ENCODE results near the gene IFT20. TPM values are rescaled to one million over a fixed set of nuclear protein-coding genes. Genes with fewer than 3 reads are reported as not detected.
A peak's percentile ranks its signal among the peaks of the same experiment; 100 is the strongest.

The IFT20 gene
- total and polyA plus RNA-seq, 2 of the 13 experiments (the other 11 are each of a cell fraction or from before 2014, with no cell fraction given) = 28.0 to 37.8 TPM

- peak; percentile 99 for TF ChIP-seq PAXIP1 (CRISPR knock-in tag; conservative IDR thresholded peaks at IDR 0.05)
- no peak for TF ChIP-seq CENPT (CRISPR knock-in tag; IDR thresholded peaks at IDR 0.05; ENCODE audit: low read depth)
- TF ChIP-seq ZNF232 (CRISPR knock-in tag; IDR thresholded peaks at IDR 0.05; ENCODE audit: borderline replicate concordance) = peak; percentile 86; the same call in 1 of the 2 replicates
- TF ChIP-seq ZNF780A (CRISPR knock-in tag; IDR thresholded peaks at IDR 0.05) = no peak
- no peak for TF ChIP-seq PAX8 (CRISPR knock-in tag; IDR thresholded peaks at IDR 0.05; ENCODE audit: borderline replicate concordance)
- TF ChIP-seq HNRNPL (IDR thresholded peaks at IDR 0.05; ENCODE audit: low read depth, low read length) = peak; percentile 90
- peak; percentile 100 for TF ChIP-seq ZNF746 (CRISPR knock-in tag; IDR thresholded peaks at IDR 0.05)
- peak; percentile 59; the same call in 1 of the 2 replicates for TF ChIP-seq UBTF (CRISPR knock-in tag; IDR thresholded peaks at IDR 0.05)
- TF ChIP-seq RARA (CRISPR knock-in tag; IDR thresholded peaks at IDR 0.05) = peak; percentile 96
- TF ChIP-seq ZNF770 (CRISPR knock-in tag; IDR thresholded peaks at IDR 0.05) = peak; percentile 61
- peak; percentile 50; the same call in 1 of the 2 replicates for TF ChIP-seq ZIK1 (CRISPR knock-in tag; IDR thresholded peaks at IDR 0.05; ENCODE audit: borderline replicate concordance, low read depth)
- no peak for TF ChIP-seq ZNF678 (CRISPR knock-in tag; IDR thresholded peaks at IDR 0.05)
- peak; percentile 86 for TF ChIP-seq ZNF704 (CRISPR knock-in tag; IDR thresholded peaks at IDR 0.05; ENCODE audit: borderline replicate concordance)
- peak; percentile 87; the same call in 1 of the 2 replicates for TF ChIP-seq TBX3 (IDR thresholded peaks at IDR 0.05; ENCODE audit: borderline replicate concordance)
- 0 out of 2 replicates have a peak, but pooled peaks have one; percentile 76 for TF ChIP-seq STAT6 (CRISPR knock-in tag; IDR thresholded peaks at IDR 0.05; ENCODE audit: borderline replicate concordance)
- TF ChIP-seq HIVEP1 (CRISPR knock-in tag; IDR thresholded peaks at IDR 0.05) = peak; percentile 76; the same call in 1 of the 2 replicates
These were observed 34.9 kb upstream of the IFT20 start, which contains the start of gene VTN (continued) for GRCh38 chr17:28370035-28370743.

Measured in HepG2 (cell line).